Measurements from ENCODE around the gene FAM170A.

The FAM170A gene, protein sequence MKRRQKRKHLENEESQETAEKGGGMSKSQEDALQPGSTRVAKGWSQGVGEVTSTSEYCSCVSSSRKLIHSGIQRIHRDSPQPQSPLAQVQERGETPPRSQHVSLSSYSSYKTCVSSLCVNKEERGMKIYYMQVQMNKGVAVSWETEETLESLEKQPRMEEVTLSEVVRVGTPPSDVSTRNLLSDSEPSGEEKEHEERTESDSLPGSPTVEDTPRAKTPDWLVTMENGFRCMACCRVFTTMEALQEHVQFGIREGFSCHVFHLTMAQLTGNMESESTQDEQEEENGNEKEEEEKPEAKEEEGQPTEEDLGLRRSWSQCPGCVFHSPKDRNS

GRCh38 chr5:119629339-119629738, at the start of gene FAM170A:
FAM170A (plus strand) TSS chr5:119629558; CDS start chr5:119629769, 211 bp downstream.
- no peak for DNase-seq

GRCh38 chr5:119582987-119583386, 46.4 kb upstream of the FAM170A start:
- no peak for DNase-seq

GRCh38 chr5:119583684-119584083, 45.7 kb upstream of the FAM170A start:
- DNase-seq, result no peak

DNA sequence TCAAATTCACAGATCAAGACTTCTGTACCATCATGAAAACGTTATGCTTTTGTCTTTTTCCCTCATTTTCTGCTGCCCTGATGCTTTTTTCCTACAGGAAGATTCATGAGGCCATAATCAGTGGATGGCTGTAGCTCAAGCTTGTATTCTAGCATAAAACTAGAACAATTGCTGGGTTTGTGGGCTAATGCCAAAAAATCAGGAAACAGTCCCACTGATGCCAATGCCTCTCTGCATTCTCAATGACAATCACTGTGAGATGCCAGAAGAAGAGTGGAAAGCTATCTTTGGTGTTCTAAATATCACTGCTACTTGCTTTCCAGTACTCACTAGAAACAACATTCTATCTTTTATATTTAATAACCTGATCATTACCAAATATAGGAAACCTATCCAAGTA, 33.3 kb upstream of the FAM170A start:
- DNase-seq, result no peak

DNA sequence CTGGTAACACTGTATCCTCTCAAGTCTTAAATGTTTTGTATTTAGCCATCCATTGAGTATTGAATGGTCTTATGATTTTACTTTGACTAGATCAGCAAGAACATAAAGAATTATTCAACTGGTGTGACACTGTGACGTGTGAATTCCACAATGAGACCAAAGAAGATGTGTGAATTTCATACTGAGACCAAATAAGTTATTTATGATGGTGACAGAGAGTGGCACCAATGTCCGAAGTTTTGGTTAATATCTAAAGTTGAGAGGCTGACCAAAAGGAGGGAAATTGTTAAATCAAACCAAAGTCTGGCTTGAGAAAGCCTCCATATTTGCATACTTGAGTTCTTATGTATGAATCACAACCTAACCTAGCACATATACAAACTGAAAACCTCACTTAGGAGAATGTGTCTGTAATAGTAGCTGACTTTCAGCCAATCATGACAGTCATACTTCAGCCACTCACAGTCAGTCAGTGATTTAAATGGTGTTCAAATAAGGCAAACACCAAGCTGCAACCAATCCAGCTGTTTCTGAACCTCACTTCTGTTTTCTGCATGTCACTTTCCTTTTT, 31.5 kb upstream of the FAM170A start:
- DNase-seq, result no peak

GRCh38 chr5:119613937-119614336, 15.4 kb upstream of the FAM170A start:
- no peak for DNase-seq

GRCh38 chr5:119614838-119615237, 14.5 kb upstream of the FAM170A start:
- DNase-seq, result no peak

DNA sequence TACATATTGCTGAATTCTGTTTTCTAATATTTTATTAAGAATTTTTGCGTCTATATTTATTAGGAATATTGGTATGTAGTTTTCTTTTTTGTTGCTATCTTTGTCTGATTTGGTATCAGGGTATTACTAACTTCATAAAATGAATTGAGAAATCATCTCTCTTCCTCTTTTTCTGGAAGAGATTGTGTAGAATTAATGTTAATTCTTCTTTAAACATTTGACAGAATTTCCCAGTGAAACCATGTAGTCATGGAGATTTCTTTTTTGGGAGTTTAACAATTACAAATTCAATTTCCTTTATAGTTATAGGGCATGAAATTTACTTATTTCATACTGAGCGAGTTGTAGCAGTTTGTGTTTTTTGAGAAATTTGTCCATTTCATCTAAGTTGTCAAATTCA, 3.3 kb upstream of the FAM170A start:
- DNase-seq, result no peak

GRCh38 chr5:119630752-119631440, 1.5 kb downstream of the FAM170A start:
- DNase-seq, result no peak

DNA sequence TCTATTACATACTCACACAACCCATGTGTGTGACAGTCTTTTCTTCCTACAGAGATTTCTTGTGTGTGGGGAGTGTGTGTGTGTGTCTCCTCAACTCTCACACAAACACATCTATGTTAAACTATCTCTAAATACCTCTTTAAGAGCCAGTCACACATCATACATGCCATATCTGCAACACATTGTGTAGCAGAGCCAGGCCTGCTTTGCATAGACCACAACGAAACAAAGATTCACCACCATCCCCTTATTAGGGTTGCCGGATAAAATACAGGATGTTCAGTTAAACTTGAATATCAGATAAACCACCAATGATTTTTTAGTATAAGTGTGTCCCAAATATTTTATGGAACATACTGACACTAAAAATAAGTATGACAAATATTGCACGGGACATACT, 2.3 kb downstream of the FAM170A start:
- DNase-seq, result no peak

DNA sequence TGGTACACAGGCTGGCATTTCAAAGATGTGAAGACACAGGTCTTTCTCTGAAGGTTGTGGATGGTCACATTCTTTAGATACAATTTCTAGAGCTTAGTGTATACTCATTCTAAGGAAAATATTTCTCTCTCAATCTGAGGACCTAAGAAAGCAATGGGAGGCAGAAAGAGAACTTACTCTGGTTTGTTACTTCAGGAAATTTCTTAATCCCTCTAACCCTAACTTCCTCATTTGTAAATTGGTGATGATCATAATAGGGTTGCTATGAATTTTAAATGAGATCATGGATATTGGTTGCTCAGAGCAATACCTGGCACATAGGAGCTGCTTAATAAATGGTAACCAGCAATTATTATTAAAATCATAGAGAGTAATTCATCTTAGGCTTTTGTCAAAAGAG, 22.1 kb downstream of the FAM170A start:
- no peak for DNase-seq

GRCh38 chr5:119655061-119655460, 25.7 kb downstream of the FAM170A start:
- DNase-seq, result no peak

GRCh38 chr5:119656023-119656422, 26.7 kb downstream of the FAM170A start:
- DNase-seq, result no peak

DNA sequence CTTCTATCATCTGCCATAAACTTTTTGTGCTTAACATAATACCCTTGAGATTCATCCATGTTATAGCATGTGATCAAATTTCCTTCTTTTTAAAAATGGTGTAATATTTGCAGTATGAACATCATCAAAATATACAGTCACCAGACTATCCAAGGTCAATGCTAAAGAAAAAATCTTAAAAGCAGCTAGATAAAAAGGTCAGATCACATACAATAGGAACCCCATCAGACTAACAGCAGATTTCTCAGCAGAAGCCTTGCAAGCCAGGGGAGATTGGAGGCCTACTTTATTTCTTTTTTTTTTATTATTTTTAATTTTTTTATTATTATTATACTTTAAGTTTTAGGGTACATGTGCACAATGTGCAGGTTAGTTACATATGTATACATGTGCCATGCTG, 37.2 kb downstream of the FAM170A start:
- DNase-seq, result no peak

DNA sequence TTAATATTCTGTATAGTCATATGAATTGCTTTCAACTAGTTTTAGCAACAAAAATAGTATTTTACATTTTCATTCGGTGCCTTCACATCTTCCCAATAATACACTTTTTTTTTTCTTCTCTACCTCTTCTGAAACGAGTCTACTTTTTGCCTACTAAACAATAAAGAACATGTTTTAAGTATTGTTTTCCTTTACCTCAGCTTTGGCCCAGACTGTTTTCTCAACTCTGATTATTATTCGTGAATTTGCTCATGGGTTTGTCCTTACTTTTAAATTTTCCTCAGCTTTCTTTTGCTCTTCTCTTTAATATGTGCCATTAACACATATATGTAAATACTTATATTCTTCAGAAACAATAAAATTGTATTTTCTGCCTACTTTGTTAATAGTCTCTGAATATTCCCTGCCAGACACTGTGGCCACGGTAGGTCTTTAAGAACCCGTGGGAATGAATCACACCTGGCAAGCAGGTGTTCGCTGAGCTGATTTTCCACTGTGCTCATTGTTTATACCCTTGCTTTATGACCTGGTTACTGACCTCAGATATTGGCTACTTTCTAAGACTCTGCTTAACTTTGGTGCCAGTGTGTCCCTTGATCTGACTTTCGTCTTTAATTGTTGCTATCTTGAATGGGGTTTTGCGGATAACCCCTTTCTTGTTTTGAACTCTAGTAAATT, 49.1 kb downstream of the FAM170A start:
- DNase-seq, result no peak

GRCh38 chr5:119680080-119680479, 50.7 kb downstream of the FAM170A start:
- no peak for DNase-seq

GRCh38 chr5:119681734-119682133, 52.4 kb downstream of the FAM170A start:
- no peak for DNase-seq

DNA sequence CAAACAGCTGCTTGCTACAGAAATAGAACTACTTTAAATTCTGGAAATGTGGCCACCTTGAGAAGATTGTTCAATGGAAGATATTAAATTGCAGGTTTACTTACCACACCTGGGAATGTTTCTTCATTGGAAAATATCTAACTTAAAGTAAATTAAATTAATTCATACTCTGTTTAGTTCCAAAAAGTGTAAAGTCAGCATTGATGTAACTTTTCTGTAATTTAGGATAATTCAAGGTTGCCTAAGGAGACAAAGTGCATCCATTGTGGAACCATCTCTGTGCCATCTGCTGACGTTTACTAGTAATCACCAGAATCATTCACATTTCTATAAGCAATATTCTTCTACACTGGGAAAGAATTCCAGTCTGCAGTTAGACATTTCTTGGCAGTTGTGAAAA, 53.0 kb downstream of the FAM170A start:
- DNase-seq, result no peak

Data from NCI-H187 (cell line).